Stimulated activated CD8-positive, alpha-beta memory T cell treated with anti-CD3 and anti-CD28 coated beads, Interleukin-12 subunit alpha, Interleukin-12 subunit beta, amount 100 ng/mL, for 24 hours (primary cell): ENCODE results near the gene LRP3.
"Not testable (repeated sequence)": the region's sequence is repeated elsewhere in the genome, so short reads cannot be mapped to it uniquely, and the experiment has no call there.

Experiments
- DNase-seq: peaks from one replicate; pipeline ENCODE4 v3.0.0-alpha.2; 2020; ENCODE audit errors: extremely low read depth

The LRP3 gene

DNA sequence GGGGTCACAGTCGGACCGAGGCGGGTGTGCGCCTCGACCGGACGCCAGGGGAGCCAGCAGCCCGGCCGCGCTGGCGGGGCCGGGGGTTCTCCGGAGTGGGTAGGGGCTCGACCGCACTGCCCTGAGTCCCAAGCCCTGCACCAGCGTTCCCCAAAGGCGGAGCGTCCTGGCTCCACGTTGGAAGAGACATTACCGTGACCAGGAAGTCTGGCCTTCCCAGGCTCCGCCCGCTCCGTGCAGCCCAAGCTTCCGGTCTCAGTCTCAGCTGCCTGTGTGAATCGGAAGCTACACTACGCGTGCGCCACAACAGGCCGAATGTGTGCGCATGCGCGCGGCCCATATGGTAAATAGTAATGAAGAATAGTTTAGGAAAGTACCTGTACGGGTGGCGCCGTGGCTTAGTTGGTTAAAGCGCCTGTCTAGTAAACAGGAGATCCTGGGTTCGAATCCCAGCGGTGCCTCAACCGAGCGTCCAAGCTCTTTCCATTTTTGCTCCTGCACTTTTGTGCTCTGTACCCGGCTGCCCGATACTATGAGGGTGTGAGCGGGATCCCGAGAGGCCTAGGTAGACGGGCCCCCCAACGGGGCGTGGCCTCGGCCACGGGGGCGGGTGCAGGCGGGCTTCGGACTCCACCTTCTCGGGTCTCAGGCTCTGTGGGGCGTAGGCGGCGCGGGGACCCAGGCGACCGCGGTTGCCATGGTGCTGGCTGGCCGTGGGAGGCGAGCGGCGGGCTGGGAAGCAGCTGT lies 17.3 kb upstream of the LRP3 start:
- peak; percentile 93 for DNase-seq

DNA sequence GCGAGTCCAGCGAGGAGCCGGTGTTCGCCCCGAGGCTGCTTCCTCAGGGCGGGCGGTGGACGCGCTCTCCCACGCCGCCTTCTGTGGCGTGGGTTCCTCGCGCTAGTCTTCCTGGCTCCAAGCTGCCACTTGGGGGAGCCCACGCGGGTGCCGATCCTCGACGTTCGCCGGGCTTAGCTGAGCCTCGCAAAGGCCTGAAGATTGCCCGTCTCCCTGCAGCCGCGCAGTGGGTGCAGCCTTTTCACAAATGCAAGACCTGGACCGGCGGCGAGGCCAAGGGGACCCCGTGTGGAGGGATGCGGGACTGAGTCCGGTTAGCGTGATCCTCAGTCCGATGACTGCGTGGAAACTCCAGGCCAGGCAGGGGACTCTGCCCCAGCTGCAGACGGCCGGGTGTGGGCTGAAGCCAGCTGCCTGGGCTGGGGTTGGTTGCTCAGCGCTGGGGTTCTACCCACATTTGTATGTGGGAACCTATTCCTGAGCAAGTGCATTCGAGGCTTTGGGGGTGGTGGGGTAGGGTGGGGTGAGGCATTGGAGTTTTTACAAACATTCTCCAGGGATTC lies 16.6 kb upstream of the LRP3 start:
- peak; percentile 32 for DNase-seq

DNA sequence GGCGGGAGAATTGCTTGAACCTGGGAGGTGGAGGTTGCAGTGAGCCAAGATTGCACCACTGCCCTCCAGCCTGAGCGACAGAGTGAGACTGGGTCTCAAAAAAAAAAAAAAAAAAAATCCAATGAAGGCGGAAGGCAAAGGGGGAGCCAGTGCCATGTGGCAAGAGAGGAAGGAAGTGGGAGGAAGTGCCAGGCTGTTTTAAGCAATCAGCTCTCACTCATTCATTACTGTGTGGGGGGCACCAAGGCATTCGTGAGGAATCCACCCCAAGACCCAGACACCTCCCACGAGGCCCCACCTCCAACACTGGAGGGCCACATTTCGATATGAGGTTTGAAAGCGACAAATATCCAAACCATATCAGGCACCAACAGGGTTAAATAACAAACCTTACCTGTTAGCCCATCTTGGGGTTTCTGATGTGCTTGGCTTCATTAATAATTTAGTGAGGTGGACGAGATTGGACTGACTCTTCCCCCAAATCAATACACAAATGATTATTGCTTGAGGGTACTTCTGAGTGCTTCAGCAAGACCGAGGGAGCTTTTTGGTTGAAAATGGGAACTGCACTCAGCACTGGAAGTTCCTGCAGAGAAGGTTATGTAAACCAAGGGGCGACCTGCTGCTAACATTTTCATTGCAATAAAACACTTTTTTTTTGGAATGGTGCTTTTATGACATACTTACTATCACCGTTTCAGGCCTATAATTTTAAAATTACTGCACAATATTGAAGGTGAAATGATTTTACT lies 7.5 kb upstream of the LRP3 start:
- no peak for DNase-seq

DNA sequence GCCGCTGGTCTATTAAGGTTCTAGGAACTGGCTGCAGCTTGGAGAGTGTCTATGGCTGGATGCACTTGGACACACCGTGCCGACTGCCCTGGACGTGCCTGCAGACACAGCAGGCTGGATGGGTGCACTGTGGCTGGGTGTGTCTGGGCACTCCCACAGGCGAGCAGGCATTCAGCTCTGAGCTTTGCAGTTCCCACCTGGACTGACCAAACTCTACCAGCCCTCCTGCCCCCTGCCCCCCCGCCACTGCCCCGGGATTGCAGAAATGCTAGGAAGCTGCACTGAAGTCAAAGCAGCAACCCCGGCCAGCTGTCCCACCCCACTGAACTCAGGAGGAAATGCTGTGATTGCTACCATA lies 7.0 kb upstream of the LRP3 start:
- DNase-seq = no peak

DNA sequence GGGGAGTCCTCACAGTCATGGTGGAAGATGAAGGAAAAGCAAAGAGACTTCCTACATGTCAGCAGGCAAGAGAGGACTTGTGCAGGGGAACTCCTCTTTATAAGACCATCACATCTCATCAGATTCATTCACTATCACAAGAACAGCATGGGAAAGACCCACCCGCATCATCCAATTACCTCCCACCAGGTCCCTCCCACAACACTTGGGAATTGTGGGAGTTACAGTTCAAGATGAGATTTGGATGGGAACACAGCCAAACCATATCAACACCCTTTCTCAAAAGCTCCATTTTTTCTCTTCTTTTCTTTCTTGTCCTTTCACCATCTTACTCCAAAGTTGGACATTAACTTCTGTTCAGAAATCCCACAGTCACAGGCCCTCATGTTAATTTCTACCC lies 4.7 kb upstream of the LRP3 start:
- DNase-seq = no peak

DNA sequence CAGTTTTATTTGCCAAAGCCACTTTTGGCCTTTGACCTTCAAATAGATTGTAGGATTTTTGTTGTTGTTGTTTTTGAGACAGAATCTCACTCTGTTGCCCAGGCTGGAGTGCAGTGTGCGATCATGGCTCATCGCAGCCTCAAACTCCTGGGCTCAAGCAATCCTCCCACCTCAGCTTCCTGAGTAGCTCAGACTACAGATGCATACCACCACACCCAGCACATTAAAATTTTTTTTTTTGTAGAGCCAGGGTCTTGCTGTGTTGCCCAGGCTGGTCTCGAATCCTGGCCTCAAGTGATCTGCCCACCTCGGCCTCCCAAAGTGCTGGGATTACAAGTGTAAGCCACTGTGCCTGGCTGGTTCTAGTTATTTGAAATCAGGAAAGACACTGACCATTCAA lies 3.0 kb upstream of the LRP3 start:
- not testable (repeated sequence) for DNase-seq

DNA sequence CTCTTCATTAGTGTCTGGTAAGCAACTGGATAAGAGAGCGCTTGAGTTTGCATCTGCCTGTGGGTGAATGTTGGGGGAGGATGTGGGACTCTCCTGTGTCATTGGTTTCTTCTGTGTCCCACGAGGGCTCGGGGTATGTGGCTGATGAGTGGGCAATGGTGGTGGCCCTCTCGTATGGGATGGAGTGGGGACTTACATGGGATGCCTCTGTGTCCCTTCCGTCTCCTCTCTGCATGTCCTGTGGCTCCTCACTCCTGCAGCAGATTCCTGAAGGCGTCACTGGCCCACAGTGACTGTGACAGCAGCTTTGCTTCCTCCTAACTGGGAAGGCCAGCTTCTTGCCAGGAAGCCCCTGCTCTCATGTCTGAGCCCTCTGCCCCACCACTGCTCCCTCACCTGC lies 2.6 kb upstream of the LRP3 start:
- no peak for DNase-seq

DNA sequence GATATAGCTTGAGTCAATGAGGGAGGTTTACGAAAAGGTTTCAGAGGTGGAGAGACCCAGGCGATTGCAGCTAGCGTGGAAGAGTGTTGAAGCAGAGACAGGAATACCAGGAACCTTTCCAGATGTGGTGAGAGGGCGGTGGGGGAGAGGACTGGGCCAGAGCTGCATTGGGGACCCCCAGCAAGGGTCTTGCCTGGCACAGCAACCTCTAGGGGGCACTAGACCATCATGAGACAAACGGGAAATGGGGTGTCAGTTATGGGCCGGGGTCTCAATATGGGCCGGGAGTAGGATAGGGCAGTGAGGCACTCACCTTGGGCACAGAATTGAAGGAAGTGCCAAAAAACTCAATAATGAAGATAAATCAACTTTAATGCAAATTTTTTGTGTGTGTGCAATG lies 2.1 kb upstream of the LRP3 start:
- DNase-seq = no peak

DNA sequence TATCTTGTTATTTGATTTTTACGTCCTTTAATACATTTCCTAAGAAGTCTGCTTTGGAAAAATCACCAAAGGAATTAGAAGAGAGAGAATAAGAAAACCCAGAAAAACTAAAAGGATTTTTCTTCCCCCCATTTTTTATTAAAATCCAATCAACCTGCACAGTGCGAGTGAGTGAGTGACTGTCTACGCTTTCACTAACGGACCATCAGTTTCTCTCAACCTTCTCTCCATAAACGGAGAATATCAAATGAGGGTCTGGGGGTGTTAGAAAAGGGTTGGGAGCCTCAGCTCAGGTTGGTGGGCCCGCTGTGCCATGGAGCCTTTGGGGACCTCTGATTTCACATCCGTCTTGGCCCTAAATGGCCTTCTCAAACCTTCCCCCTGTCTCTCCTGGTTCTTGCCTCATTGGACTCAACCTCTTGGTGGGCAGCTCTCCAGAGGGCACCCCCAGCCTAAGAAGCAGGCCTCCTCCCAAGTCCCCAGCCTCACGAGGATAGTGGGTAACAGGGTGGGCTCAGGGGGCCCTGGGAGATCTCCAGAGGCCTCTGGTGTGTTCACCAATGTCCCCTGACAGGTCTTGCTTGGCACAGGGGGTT lies 763 bp upstream of the LRP3 start:
- DNase-seq = no peak

DNA sequence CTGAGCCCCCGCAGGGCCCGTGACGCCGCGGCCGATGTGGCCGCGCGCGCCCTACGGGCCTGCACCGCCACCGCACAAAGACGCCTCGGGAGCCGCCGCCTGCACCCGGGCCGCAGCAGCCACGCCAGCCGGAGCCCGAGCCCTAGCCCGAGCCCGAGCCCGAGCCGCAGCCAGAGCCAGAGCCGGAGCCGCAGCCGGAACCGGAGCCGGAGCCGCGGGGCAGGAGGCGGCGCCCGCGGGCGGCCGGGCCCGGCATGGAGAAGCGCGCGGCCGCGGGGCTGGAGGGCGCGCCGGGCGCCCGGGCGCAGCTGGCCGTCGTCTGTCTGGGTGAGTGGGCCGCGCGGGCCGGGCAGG lies 379 bp downstream of the LRP3 start:
- DNase-seq = no peak

DNA sequence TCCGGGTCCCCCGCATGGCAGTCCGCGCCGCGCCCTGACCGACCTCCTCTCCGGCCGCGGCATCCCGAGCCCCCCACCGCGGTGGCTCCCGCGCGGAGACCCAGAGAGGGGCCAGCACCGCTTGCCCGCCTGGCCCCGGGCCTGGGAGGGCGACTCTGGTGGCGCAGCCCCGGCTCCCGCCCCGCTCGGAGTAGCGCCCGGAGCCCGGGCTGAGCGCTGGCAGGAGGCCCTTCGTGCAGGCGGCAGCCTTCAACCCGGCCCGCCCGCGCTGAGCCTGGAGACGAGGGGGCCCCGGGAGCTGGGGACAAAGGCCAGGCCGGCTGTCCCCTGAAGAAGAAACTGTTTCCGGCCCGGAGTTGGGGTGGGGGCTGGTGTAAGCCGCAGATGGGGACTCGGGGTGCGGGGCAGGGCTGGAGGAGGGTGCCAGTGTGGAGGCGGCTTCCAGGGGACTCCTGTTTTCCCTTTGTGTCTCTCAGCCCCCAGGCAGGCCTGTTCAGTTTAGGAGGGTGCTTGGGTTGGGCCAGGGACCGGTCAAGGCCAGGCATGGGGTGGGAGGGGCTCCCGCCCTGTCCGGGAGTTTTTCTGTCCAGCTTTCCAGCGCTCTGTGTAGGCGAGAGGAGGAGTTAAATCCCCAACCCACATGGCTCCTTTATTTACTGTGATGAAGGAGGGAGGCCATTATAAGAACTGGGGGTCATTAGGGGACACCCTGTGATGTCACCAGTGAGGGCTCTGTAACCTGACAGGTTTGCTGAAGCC lies 935 bp downstream of the LRP3 start:
- DNase-seq = no peak

DNA sequence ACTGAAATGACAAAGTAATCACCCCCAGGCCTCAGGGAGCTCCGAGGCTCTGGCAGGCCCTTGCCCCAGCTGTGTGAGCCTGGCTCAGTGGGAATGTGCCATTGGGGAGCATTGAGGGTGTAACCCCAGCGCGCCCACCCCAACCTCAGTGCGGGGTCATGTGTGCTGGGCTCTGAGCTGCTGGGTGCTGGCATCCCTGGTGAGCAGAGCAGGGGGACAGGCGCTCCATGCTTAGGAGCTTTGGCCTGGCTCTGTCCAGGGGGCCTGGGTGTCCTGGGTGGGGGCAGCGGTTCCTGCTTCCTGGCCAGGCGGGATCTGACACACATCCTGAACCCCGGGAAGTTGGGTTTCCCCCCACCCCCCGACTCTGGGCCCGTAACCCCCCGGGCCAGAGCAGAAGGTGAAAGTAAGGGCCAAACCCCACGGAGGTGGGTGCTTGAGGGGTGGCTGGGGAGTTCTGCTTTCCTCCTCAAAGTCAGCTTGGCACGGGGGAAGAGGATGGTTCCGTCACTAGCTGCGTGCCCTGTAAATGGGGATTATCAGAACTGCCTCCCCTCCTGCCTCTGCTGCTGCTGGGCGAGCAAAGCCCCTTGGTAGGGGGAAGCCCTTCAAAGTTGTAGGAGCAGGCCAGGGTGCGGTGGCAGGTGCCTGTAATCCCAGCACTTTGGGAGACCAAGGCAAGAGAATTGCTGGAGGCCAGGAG lies 1.7 kb downstream of the LRP3 start:
- DNase-seq = no peak

DNA sequence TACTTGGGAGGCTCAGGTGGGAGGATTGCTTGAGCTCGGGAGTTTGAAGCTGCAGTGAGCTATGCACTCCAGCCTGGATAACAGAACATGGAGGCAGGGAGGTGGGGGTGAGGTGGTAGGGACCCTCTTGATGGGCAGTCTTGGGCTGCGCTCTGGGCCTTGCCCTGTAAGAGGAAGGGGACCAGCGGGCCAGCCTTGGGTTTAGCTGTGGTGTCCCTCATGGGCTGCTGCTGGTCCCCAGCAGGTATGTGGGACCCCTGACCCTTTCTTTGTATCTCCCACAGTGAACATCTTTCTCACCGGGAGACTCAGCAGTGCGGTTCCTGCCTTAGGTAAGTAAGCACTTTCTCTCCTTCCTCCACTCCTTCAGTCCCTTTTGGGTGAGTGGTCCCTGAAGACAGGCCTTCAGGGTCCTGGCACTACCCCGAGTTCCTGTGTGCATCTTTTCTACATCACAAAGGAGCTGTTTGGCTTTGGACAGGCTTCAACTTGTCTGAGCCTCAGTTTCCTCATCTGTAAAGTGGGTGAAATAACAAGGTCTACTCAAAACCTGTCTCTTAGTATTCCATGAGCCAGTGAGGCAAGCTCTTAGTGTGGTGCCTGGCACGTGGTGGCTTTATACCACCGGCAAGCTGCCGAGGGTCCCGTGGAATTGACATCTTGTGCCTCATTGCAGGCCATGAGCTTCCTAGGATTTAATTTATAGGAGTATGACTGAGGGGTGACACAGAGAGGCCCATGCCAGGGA lies 2.5 kb downstream of the LRP3 start:
- no peak for DNase-seq

DNA sequence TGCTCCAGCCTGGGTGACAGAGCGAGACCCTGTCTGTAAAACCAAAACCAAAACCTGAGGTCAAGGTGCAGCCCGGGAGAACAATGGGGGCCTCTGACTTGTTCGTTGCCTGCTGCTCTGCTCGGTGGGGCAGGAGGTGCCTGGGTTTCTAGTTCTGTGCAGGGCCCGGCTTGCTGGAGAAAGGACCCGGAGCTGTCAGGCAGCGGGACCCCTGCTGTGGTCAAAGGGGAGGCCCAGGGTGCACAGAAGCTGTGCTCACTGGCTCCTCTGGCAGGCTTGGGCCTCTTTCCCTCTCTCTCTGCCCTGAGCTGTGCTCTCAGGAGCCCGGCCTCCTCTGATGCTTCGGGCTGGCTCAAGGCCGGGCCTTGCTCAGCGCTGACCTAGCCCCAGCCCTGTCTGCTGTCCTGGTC lies 3.5 kb downstream of the LRP3 start:
- no peak for DNase-seq

DNA sequence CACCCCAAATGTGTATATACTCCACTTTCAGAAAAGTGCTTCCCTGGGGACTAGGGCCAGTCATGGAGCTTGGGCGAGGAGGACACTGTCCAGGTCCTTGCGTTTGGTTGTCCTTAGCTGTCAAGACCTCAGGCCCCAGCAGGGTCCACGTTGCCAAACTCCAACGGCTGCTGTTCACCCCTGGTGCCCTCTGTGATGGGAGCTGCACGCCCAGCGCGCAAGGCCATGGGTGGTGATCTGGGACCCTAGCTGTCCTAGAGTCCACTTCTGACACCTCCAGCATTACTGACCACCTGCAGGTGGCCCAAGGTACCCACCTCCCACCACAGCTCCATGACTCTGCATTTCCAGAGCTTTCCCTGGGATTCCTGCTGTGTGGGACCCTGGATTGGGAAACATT lies 4.0 kb downstream of the LRP3 start:
- DNase-seq = no peak

DNA sequence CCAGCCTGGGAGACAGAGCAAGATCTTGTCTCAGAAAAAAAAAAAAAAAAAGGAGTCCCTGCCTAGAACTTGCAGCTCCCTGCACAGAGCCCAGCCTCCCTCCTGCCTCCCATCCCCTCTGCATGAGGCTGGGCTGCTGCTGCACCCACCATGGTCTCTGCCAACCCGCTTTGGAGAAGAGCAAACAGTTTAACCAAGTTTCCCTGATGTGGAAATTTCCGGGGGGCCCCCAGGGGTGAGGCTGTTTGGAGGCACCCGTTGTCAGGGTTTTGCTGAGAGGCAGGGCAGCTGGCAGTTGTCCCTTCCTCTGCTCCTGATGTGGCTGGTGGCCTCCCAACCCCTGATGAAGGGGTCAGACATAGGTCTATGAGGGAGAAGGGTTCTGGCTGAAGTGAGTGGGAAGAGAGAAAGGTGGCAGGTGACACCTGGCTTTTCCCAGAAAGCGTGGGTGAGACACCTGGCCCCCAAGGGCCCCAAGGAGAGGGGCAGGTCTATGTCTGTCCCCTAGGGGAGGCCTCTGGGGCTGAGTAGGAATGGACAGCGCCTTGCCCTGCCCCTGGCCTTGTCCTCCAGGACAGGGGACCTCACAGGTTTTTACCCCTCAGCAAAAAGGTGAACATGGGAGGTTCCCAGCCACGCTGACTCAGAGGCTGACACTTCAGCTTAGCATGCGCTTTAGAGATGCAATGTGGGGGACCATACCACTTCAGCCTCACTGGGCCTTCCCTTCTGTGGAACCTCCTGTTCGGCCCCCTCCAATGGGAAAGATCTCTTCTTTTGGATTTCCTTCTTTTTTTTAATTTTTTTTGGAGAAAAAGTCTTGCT lies 5.5 kb downstream of the LRP3 start:
- no peak for DNase-seq

DNA sequence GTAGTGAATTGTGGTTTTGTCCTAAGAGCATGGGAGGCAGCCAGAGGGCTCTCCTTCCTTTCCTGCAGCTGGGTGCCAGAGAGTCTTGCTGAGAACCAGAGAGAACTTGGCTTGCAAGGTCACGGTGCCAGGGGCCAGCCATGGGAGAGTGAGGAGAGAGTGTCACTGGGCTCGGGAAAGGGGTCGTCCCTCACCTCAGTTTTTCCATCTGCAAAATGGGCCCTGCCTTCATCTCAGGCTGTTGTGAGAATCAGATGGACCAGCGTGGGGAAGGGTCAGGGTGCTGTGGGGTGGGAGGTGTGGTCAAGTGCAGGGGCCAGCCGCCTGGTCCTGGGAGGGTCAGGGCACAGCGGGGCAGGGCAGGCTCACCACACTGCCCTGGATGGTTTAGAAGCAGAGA lies 7.3 kb downstream of the LRP3 start:
- DNase-seq = no peak

DNA sequence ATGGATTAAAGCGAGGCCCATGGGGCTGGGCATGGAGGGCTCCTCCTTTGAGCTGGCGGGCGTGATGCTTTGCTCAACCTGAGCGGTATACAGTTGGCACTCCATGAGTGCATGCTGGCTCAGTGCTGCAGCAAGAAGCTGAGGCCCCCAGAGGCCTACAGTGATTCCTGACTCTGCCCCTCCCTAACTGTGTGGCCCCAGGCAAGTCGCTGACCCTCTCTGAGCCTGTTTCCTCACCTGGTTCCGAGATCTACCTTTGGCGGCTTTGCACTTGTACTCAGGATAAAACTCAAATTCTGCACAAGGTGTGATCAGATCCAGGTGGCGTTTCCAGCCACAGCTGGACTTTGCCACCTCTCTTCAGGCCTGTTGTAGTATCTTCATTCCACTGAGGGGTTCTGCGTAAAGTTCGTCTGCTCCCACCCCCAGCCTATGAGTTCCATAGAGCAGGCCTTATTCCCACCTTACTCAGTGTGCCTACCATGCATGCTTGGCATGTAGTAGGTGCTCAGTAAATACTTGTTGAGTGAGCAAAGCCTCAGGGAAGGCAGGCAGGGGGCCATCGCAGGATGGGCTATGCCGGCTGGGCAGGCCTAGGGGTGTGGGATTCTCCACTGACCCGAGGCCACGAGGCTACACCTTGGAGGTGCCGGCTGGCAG lies 7.9 kb downstream of the LRP3 start:
- no peak for DNase-seq
